COR-L47 (cell line): ENCODE data around the gene PTPN3.
A peak's percentile ranks its signal among the peaks of the same experiment; 100 is the strongest.

Experiments
- DNase-seq: peaks from one replicate; lab custom pipeline; 2025; lab: John Stamatoyannopoulos, UW

Gene PTPN3

GRCh38 chr9:109421026-109421970 is 76.8 kb downstream of the PTPN3 start:
- DNase-seq, result no peak

GRCh38 chr9:109419531-109419930 is 78.6 kb downstream of the PTPN3 start:
- no peak for DNase-seq

GRCh38 chr9:109418827-109419226 is 79.3 kb downstream of the PTPN3 start:
- no peak for DNase-seq

- no peak for DNase-seq
Measured at GRCh38 chr9:109417585-109418544, 80.2 kb downstream of the PTPN3 start.

- DNase-seq, result no peak
Measured at GRCh38 chr9:109417054-109417453, 81.1 kb downstream of the PTPN3 start.

GRCh38 chr9:109416135-109416706 is 81.9 kb downstream of the PTPN3 start:
- DNase-seq, result no peak

- no peak for DNase-seq
Measured at GRCh38 chr9:109414125-109414785, 83.9 kb downstream of the PTPN3 start.

- DNase-seq, result peak; percentile 0
Measured at GRCh38 chr9:109411798-109412352, 86.2 kb downstream of the PTPN3 start.

- no peak for DNase-seq
Measured at GRCh38 chr9:109411069-109411761, 86.9 kb downstream of the PTPN3 start.

- DNase-seq, result no peak
Measured at GRCh38 chr9:109409773-109410397, 88.2 kb downstream of the PTPN3 start.

- DNase-seq, result no peak
Measured at GRCh38 chr9:109408759-109409462, 89.2 kb downstream of the PTPN3 start.

- no peak for DNase-seq
Measured at GRCh38 chr9:109403766-109404320, 94.3 kb downstream of the PTPN3 start.

GRCh38 chr9:109403116-109403515 is 95.0 kb downstream of the PTPN3 start:
- DNase-seq, result no peak

GRCh38 chr9:109401990-109402318 is 96.2 kb downstream of the PTPN3 start:
- DNase-seq, result no peak

- DNase-seq, result peak; percentile 66
Measured at GRCh38 chr9:109401169-109401989, 96.7 kb downstream of the PTPN3 start.

- no peak for DNase-seq
Measured at GRCh38 chr9:109399258-109399767, 98.8 kb downstream of the PTPN3 start.

- DNase-seq, result no peak
Measured at GRCh38 chr9:109391176-109391575, 106.9 kb downstream of the PTPN3 start.

GRCh38 chr9:109387856-109388255 is 110.3 kb downstream of the PTPN3 start:
- no peak for DNase-seq
